HG02571 (cell line): ENCODE results near the gene LGALS7B.
"Not testable (repeated sequence)": the region's sequence is repeated elsewhere in the genome, so short reads cannot be mapped to it uniquely, and the experiment has no call there.

Experiments
- ATAC-seq: cut with Tn5 transposase; IDR thresholded peaks from one replicate; pipeline ENCODE4 v1.9.1; 2021; ENCODE audit warnings: mild to moderate bottlenecking, moderate library complexity; ENCODE audit not compliant: unreplicated experiment

The LGALS7B gene

GRCh38 chr19:38816131-38816750 lies 27.2 kb downstream of the LGALS7B start:
- no peak for ATAC-seq

GRCh38 chr19:38817081-38817480 lies 28.1 kb downstream of the LGALS7B start:
- ATAC-seq = no peak

- ATAC-seq = no peak
These were observed 30.4 kb downstream of the LGALS7B start for GRCh38 chr19:38819231-38819920.

- not testable (repeated sequence) for ATAC-seq
These were observed 32.3 kb downstream of the LGALS7B start for GRCh38 chr19:38821230-38821825.

GRCh38 chr19:38825936-38826335 lies 36.9 kb downstream of the LGALS7B start:
- not testable (repeated sequence) for ATAC-seq

GRCh38 chr19:38826856-38827551 lies 38.0 kb downstream of the LGALS7B start:
- no peak for ATAC-seq

- ATAC-seq = not testable (repeated sequence)
These were observed 40.2 kb downstream of the LGALS7B start for GRCh38 chr19:38829203-38829602.

- no peak for ATAC-seq
These were observed 41.2 kb downstream of the LGALS7B start for GRCh38 chr19:38830039-38830733.

GRCh38 chr19:38831142-38831605 lies 42.2 kb downstream of the LGALS7B start:
- peak; percentile 46 for ATAC-seq

GRCh38 chr19:38833092-38833425 lies 44.1 kb downstream of the LGALS7B start:
- ATAC-seq = no peak

- ATAC-seq = no peak
These were observed 45.1 kb downstream of the LGALS7B start for GRCh38 chr19:38834104-38834490.

GRCh38 chr19:38834590-38834989 lies 45.6 kb downstream of the LGALS7B start:
- no peak for ATAC-seq

GRCh38 chr19:38836159-38836982 lies 47.4 kb downstream of the LGALS7B start:
- ATAC-seq = no peak

- ATAC-seq = no peak
These were observed 48.1 kb downstream of the LGALS7B start for GRCh38 chr19:38836983-38837626.

- ATAC-seq = no peak
These were observed 48.7 kb downstream of the LGALS7B start for GRCh38 chr19:38837656-38838121.

GRCh38 chr19:38838208-38838985 lies 49.4 kb downstream of the LGALS7B start:
- ATAC-seq = no peak

- no peak for ATAC-seq
These were observed 50.2 kb downstream of the LGALS7B start for GRCh38 chr19:38838986-38839761.
